BLaER1 treated with 17β-estradiol and CSF1 and Interleukin-3, amounts not matched to agents 10 nM and 100 nM (cell line): Measurements from ENCODE around the gene HOXB1.
A peak's percentile ranks its signal among the peaks of the same experiment; 100 is the strongest.

Experiments used
- H3K27ac ChIP-seq, 11 experiments: shearing (Covaris generic); formaldehyde crosslinking; 2 replicates each; pipeline ENCODE4 v1.8.1; 2022
- H3K27me3 ChIP-seq, 11 experiments: shearing (Covaris generic); formaldehyde crosslinking; 2 replicates each; pipeline ENCODE4 v1.8.1; 2022
- H3K36me3 ChIP-seq, 11 experiments: shearing (Covaris generic); formaldehyde crosslinking; 2 replicates each; pipeline ENCODE4 v1.8.1; 2022
- H3K4me1 ChIP-seq, 10 experiments: shearing (Covaris generic); formaldehyde crosslinking; 2 replicates each; pipeline ENCODE4 v1.8.1; 2022
- H3K4me2 ChIP-seq, 11 experiments: shearing (Covaris generic); formaldehyde crosslinking; 2 replicates each; pipeline ENCODE4 v1.8.1; 2022
- H3K4me3 ChIP-seq, 10 experiments: shearing (Covaris generic); formaldehyde crosslinking; 2 replicates each; pipeline ENCODE4 v1.8.1; 2022
- H3K9ac ChIP-seq, 11 experiments: shearing (Covaris generic); formaldehyde crosslinking; 2 replicates each; pipeline ENCODE4 v1.8.1; 2022
- H3K9me3 ChIP-seq, 11 experiments: shearing (Covaris generic); formaldehyde crosslinking; replicated peaks in 1 of 11; 2 replicates each; pipeline ENCODE4 v1.8.1; 2022
- H4K20me1 ChIP-seq, 11 experiments: shearing (Covaris generic); formaldehyde crosslinking; 2 replicates each; pipeline ENCODE4 v1.8.1; 2022
- Cebpa-rat ChIP-seq, 11 experiments: shearing (Covaris generic); IDR thresholded peaks; 2 replicates each; pipeline ENCODE4 v1.8.1; 2022

HOXB1 gene

DNA sequence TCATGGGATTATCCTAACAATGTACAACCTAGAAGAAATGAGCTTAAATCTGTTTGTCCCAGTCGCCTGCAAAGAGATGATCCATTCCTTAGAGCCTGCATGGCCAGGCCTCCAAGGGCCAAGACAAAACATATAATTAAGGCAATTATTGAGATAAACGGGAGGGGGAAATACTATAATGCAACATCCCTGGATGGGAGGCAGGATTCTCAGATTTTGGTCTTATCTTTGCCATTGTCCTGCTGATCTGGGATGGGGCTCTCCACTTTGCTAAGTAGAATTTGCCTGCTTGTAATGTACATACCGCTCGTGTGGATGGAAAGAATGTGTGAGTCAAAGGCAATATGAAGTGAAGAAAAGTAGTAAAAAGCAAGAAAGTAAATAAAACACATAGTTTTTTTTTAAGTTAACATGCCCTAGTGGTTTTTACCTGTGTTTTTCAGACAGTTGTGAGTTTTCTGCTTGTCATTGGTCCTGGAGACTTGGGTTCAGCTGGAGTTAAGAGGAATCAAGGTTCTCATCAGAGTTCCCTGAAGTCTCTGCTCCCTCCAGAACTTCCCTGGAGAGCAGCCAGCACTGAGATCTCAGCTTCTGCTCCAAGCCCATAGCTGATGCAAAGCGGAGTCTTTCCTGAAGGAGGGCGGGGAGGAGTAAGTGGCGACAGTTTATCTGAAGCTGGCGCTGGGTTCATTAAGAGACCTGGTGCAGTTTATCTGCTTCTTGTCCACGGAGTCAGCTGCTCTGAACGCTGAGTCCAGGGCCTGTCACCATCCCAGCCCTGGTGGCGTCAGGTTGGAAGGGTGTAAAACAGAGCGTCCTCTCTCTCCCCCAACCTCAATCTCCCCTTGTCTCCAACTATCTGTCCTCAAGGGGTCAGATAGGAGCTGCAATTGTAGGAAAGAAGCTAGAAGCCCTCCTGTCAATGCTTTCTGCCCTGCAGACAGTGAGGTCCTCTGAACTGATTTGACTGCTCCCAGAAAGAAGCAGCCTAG lies 30.1 kb downstream of the HOXB1 start:
- Histone ChIP-seq H3K9ac (no peak overlapping the region), H3K27me3 (peaks cover 0 to 5% (median 0%) of the 10 kb centered on the region in 11 experiments; a peak in 1 of 22 replicates)

DNA sequence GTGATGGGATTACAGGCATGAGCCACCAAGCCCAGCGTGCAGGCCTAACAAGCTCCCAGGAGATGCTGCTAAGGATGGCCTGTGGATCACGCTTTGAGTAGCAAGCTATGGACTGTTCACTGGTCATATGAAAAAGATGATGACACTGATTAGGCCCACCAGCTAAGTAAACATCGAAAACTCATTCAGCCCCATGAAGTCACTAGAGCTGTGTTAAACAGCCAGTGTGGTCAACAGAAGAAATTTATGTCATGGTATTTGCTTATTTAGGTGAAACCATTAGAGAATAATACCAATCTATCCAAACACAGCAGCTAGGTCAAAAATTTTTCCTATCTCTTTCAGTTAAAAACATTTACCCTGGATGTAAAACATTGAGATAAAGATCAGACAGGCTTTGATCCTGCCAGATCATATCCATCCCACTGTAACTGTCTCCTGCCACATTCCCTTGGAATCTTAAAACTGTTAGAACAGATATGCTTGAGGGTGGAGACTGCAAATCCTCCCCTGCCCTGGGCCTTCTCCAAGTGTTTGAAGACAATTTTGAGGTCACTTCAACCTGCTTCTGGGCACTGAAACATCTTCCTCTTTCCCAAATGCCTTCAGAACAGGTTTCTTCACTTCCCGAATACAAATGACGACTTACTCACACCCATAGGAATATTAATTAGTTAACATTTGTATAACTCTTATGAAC lies 30.9 kb downstream of the HOXB1 start:
- H3K4me3 ChIP-seq = no peak overlapping the region
- H3K9me3 ChIP-seq = no peaks in the 10 kb centered on the region
- no peak overlapping the region for H3K9ac ChIP-seq
- peaks cover 0 to 8% (median 0%) of the 10 kb centered on the region in 11 experiments; a peak in 2 of 22 replicates for H3K27me3 ChIP-seq
- no peak for TF ChIP-seq Cebpa-rat (IDR thresholded peaks at IDR 0.05)
- no peaks in the 10 kb centered on the region for H3K36me3 ChIP-seq
- no peaks in the 10 kb centered on the region for H3K4me1 ChIP-seq
- no peaks in the 10 kb centered on the region for H4K20me1 ChIP-seq
- H3K4me2 ChIP-seq = no peak overlapping the region
- no peak overlapping the region for H3K27ac ChIP-seq

More for the DNA sequence above, 30.1 kb downstream of the HOXB1 start:
- no peaks in the 10 kb centered on the region for H3K36me3 ChIP-seq
- no peaks in the 10 kb centered on the region for H4K20me1 ChIP-seq
- H3K4me3 ChIP-seq = no peak overlapping the region
- H3K9me3 ChIP-seq = no peaks in the 10 kb centered on the region
- H3K4me1 ChIP-seq = peaks cover 0 to 4% (median 0%) of the 10 kb centered on the region in 10 experiments; a peak in 7 of 20 replicates
- H3K27ac ChIP-seq = no peak overlapping the region
- TF ChIP-seq Cebpa-rat (IDR thresholded peaks at IDR 0.05) = no peak
- H3K4me2 ChIP-seq = no peak overlapping the region

DNA sequence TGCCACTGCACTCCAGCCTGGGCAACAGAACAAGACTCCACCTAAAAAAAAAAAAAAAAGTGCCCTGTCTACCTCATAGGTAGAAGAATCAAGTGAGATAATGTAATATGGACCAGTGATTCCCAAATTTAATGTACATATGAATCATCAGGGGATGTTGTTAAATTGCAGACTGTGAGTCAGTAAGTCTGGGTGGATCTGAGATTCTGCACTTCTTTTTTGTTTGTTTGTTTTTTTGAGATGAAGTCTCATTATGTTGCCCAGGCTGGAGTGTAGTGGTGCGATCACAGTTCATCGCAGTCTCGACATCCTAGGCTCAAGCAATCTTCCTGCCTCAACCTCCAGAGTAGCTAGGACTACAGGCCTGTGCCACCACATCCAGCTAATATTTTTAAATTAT lies 31.6 kb downstream of the HOXB1 start:
- Histone ChIP-seq H3K4me2 (no peak overlapping the region), H3K27ac (no peak overlapping the region), H3K4me1 (no peaks in the 10 kb centered on the region)

DNA sequence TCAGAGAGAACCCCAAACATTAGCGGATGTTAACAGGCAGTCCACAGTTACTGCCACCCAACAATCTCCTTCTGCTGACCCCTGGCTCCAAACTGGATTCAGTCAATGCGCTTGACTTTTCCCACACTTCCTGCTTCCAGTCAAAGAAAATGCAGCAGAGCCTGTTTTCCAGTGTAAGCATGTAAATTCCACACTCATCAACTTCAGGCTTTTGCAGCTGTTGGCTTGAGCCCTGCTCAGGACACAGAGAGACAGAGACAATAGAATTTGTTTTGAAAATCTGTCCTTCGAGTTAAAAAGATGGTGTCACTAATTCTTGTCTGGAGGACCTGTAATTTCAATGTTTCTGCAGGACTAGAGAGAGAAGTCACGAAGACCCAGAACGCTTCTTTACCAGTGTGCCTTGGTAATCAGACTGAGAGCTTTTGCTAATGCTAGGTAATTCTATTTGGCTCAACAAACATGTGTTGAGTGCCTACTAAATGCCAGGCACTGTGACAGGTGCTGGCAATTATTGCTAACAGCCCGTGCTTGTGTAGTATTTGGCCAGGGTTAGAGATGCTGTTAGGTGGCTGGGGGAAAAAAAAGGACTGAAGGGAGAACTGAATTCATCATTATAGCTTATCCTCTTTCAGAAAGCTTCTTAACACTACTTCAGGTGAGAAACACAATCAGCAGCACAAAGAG lies 32.5 kb downstream of the HOXB1 start:
- Histone ChIP-seq H3K9ac (no peak overlapping the region), H3K27me3 (peaks cover 2 to 14% (median 9%) of the 10 kb centered on the region in 11 experiments), H3K9me3 (no peaks in the 10 kb centered on the region), H3K4me2 (no peak overlapping the region), H3K36me3 (no peaks in the 10 kb centered on the region), H3K4me3 (no peak overlapping the region), H3K4me1 (peaks cover 0 to 3% (median 1%) of the 10 kb centered on the region in 10 experiments; a peak in 14 of 20 replicates), H3K27ac (no peak overlapping the region), H4K20me1 (no peaks in the 10 kb centered on the region; a peak in 1 of 22 replicates)
- TF ChIP-seq Cebpa-rat (IDR thresholded peaks at IDR 0.05) = no peak

More for the DNA sequence above, 31.6 kb downstream of the HOXB1 start:
- no peaks in the 10 kb centered on the region for H3K36me3 ChIP-seq
- TF ChIP-seq Cebpa-rat (IDR thresholded peaks at IDR 0.05) = no peak
- H3K27me3 ChIP-seq = peaks cover 0 to 11% (median under 1%) of the 10 kb centered on the region in 11 experiments; a peak in 8 of 22 replicates
- no peaks in the 10 kb centered on the region for H4K20me1 ChIP-seq
- H3K9ac ChIP-seq = no peak overlapping the region
- no peaks in the 10 kb centered on the region for H3K9me3 ChIP-seq
- H3K4me3 ChIP-seq = no peak overlapping the region

DNA sequence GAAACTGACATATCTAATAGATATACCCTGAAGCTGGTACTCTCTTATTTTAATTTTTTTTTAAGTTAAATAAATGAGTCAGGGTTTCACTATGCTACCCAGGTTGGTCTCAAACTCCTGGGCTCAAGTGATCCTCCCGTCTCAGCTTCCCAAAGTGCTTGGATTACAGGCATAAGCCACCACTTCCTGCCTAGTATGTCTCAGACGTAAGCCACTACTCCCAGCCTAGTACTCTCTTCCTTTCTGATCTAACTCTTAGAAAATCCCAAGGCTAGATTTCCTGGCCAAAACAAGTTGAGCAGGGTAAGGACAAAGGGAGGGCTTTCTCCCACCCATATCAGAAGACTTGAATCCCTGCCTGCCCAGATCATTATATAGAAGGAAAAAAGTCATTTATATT lies 33.7 kb downstream of the HOXB1 start:
- Histone ChIP-seq H3K4me3 (no peak overlapping the region), H3K4me2 (no peak overlapping the region), H3K27me3 (peaks cover 13 to 25% (median 21%) of the 10 kb centered on the region in 11 experiments)

DNA sequence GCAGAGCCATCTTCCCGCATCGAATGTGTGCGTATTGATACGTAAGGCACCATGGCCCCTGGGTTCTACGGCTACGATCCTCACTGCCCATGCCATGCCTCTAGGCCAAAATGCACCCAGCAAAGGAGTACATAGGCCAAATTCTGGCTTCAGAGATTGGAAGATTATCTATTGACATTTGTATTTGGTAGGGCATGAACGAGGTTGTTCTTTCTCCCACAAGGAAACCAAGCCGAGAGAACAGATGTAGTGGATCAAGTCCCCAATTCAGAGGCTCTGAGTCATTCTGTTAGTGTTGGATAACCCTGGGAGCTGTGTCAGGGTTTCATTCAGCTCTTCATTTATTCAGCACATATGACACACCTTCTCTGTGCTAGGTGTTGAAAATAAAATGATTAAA lies 36.5 kb downstream of the HOXB1 start:
- no peak for TF ChIP-seq Cebpa-rat (IDR thresholded peaks at IDR 0.05)
- H3K9me3 ChIP-seq = no peaks in the 10 kb centered on the region
- H3K27me3 ChIP-seq = peaks cover 13 to 51% (median 42%) of the 10 kb centered on the region in 11 experiments
- no peak overlapping the region for H3K4me2 ChIP-seq
- no peak overlapping the region for H3K27ac ChIP-seq
- no peak overlapping the region for H3K9ac ChIP-seq
- no peaks in the 10 kb centered on the region; a peak in 1 of 22 replicates for H4K20me1 ChIP-seq
- no peak overlapping the region for H3K4me3 ChIP-seq
- H3K36me3 ChIP-seq = no peaks in the 10 kb centered on the region
- peaks cover 11 to 40% (median 15%) of the 10 kb centered on the region in 10 experiments for H3K4me1 ChIP-seq

More for the DNA sequence above, 33.7 kb downstream of the HOXB1 start:
- Histone ChIP-seq H3K9me3 (no peaks in the 10 kb centered on the region), H3K4me1 (peaks cover 11 to 14% (median 12%) of the 10 kb centered on the region in 10 experiments; a peak in 19 of 20 replicates), H3K27ac (no peak overlapping the region), H3K36me3 (no peaks in the 10 kb centered on the region), H3K9ac (no peak overlapping the region), H4K20me1 (no peaks in the 10 kb centered on the region; a peak in 1 of 22 replicates)
- TF ChIP-seq Cebpa-rat (IDR thresholded peaks at IDR 0.05) = no peak

DNA sequence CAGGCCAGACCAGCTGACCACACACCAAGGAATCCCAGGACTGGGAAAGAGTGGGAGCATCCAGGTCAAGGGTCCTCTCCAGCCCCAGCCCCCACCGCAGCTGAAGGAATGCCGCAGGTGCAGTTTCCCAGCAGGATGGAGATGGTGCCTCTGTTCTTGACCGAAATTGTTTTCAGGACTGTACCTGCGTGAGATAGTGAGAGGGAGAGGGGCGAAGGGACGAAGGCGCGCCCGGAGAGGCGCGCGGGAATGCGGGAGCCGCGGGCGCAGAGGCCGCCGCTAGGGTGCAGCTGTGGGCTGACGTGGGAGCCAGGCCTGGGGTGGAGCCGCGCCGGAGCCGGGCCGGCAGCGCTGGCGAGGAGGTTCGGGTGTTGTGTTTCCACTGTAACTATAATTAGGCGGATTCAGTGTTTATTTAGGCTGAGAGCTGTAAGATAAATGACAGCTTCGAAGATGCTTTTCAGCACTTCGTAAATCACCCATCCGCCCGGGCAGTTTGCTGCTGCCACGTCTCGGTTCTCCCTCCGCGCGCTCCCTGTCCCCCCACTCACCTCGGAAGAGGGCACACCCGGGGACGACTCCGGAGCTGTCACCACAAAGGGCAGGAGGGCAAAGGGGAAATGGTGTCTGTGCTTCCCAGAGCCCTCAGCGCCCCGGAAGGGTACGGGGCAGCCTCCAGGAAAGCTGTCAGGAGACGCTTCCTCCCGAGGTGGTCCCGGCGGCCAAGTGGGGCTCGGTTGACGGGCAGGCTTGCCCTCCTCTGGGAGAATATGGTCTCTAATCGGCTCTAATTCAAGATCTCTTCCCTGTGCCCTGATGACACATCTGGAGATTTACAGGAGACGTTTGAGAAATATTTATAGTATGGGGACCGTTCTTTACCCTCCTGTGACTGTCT lies 38.2 kb downstream of the HOXB1 start:
- H4K20me1 ChIP-seq = no peaks in the 10 kb centered on the region; a peak in 1 of 22 replicates
- H3K9me3 ChIP-seq = no peaks in the 10 kb centered on the region
- H3K36me3 ChIP-seq = no peaks in the 10 kb centered on the region
- H3K4me1 ChIP-seq = peaks cover 11 to 53% (median 15%) of the 10 kb centered on the region in 10 experiments
- H3K27ac ChIP-seq = peak overlapping the region in 3 of 11 experiments; percentile 18 to 77 (median 75); a peak in 5 of 22 replicates
- no peak for TF ChIP-seq Cebpa-rat (IDR thresholded peaks at IDR 0.05)
- peak overlapping the region; percentile 84 to 98 (median 94) for H3K4me2 ChIP-seq
- H3K9ac ChIP-seq = peak overlapping the region in 10 of 11 experiments; percentile 12 to 70 (median 42); a peak in 13 of 22 replicates
- H3K4me3 ChIP-seq = peak overlapping the region; percentile 40 to 61 (median 50); a peak in 19 of 20 replicates
- peaks cover 13 to 62% (median 47%) of the 10 kb centered on the region in 11 experiments for H3K27me3 ChIP-seq
